Tibial artery (tissue), 4 donors: ENCODE measurements around the gene LCT.
"Not testable (repeated sequence)": the region's sequence is repeated elsewhere in the genome, so short reads cannot be mapped to it uniquely, and the experiment has no call there.

ENCODE experiments used
- DNase-seq, 2 donors: peaks; one replicate each; pipeline ENCODE4 v3.0.0-alpha.2; 2019
- H3K27ac ChIP-seq, 2 donors: fragments of 200-600 bp; sonication (generic) in 1 of 2; 1 replicate in 1 of 2; 2 replicates in 1 of 2; pipeline ENCODE4 v1.5.1; 2018 to 2019; ENCODE audit warnings: mild to moderate bottlenecking in 1 of 2
- H3K27me3 ChIP-seq, 2 donors: fragments of 200-600 bp; sonication (generic) in 1 of 2; one replicate each; pipeline versions ENCODE4 v1.5.1 to v1.6.0; 2016 to 2019
- H3K36me3 ChIP-seq, 3 donors: fragments of 200-600 bp; sonication (generic) in 2 of 3; one replicate each; pipeline ENCODE4 v1.5.1; 2016 to 2019; ENCODE audit warnings: mild to moderate bottlenecking in 2 of 3
- H3K4me1 ChIP-seq, 4 donors: fragments of 200-600 bp; sonication (generic) in 2 of 4; 1 replicate in 3 of 4; 2 replicates in 1 of 4; pipeline ENCODE4 v1.5.1; 2016 to 2019
- H3K4me3 ChIP-seq, 2 donors: fragments of 200-600 bp; sonication (generic) in 1 of 2; 1 replicate in 1 of 2; 2 replicates in 1 of 2; pipeline ENCODE4 v1.5.1; 2018 to 2019; ENCODE audit warnings: mild to moderate bottlenecking in 2 of 2
- H3K9me3 ChIP-seq, 3 donors: fragments of 200-600 bp; sonication (generic) in 1 of 3; one replicate each; pipeline ENCODE4 v1.5.1; 2016 to 2019
- intact Hi-C: fragments of 100-400 bp; cut with DNase I; formaldehyde crosslinking; loops from one replicate; pipeline ENCODE4 v1.15.0; 2023; ENCODE audit warnings: low total_unique reads
- TF ChIP-seq, protein P1 (sequence below), 2 experiments: fragments of 200-600 bp in 1 of 2; fragments of 450-650 bp in 1 of 2; IDR thresholded peaks; one replicate each; pipeline ENCODE4 v1.5.1; 2017 to 2019; ENCODE audit warnings: antibody characterized with exemption in 2 of 2, mild to moderate bottlenecking in 1 of 2, moderate library complexity in 1 of 2

LCT gene

DNA sequence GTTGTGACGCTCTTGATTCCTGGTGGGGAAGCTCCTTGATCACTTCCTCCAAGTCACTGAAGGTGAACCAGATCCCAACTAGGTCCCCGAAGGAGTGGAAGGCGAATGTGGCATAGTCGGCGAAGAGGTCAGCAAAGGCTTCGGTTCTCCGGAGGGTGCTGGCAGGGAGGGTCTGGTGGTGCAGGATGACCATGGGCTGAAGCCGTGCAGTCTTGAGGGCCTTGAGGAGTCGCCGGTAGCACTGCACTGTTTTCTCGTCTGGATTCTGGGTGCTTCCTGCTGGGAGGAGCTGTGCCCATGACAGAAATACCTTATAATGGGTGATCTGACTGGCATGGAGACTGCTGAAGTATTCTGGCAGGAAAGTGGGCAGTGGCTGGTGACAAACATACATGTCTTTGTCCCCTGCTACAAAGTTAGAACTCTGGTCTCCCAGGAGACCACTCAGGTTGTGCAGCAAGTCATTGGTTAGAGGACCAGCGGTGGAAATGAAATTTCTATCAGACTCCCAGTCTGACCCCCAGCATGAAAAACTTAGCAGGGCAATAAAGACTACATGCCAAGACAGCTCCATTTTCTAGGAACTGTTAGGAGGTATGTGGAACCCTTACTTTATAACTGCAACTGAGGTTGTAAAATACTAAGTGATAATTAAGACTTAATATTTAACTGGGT, at the start of gene LCT:
TSS of gene LCT (minus strand) at position 589 of the 675 bp plus-strand sequence. CDS start at position 574, 15 bp downstream.
- Histone ChIP-seq H3K27me3 (no peaks in the 10 kb centered on the region), H3K27ac (no peak within 1 kb of the TSS), H3K36me3 (no peaks in the 10 kb centered on the region), H3K4me3 (no peak within 1 kb of the TSS), H3K9me3 (no peaks in the 10 kb centered on the region), H3K4me1 (peaks cover 0 to 19% (median 0%) of the 10 kb centered on the region in 4 donors)
- DNase-seq: no peak
- intact Hi-C loops: no loop called here
- TF ChIP-seq, protein P1, sequence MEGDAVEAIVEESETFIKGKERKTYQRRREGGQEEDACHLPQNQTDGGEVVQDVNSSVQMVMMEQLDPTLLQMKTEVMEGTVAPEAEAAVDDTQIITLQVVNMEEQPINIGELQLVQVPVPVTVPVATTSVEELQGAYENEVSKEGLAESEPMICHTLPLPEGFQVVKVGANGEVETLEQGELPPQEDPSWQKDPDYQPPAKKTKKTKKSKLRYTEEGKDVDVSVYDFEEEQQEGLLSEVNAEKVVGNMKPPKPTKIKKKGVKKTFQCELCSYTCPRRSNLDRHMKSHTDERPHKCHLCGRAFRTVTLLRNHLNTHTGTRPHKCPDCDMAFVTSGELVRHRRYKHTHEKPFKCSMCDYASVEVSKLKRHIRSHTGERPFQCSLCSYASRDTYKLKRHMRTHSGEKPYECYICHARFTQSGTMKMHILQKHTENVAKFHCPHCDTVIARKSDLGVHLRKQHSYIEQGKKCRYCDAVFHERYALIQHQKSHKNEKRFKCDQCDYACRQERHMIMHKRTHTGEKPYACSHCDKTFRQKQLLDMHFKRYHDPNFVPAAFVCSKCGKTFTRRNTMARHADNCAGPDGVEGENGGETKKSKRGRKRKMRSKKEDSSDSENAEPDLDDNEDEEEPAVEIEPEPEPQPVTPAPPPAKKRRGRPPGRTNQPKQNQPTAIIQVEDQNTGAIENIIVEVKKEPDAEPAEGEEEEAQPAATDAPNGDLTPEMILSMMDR (IDR thresholded peaks at IDR 0.05): no peak

DNA sequence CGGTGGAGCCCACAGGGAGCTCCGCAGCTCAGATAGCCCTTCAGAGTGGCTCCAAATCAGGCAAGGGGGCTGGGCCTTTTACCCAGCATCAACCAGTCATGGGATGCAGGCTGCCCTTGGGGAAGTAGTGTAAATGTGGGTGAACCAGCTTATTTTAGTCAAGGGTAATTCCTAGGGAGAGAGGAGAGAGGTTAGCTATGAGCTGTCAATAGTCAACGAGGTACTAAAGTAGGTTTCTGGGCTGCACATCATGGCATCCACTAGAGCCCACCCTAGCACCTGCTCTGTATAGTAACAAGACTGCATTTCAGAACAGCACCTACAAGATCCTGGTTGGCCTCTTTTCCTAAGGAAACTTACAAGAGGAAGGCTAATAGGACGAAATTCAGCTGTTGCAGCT, 48.7 kb upstream of the LCT start:
- Histone ChIP-seq H3K4me1 (no peaks in the 10 kb centered on the region), H3K27ac (no peak overlapping the region), H3K36me3 (no peaks in the 10 kb centered on the region), H3K27me3 (peaks cover 0 to 10% of the 10 kb centered on the region in 2 donors), H3K9me3 (no peaks in the 10 kb centered on the region), H3K4me3 (no peak overlapping the region)
- TF ChIP-seq, protein P1 (IDR thresholded peaks at IDR 0.05): no peak
- no peak for DNase-seq
- intact Hi-C loops: no loop called here

DNA sequence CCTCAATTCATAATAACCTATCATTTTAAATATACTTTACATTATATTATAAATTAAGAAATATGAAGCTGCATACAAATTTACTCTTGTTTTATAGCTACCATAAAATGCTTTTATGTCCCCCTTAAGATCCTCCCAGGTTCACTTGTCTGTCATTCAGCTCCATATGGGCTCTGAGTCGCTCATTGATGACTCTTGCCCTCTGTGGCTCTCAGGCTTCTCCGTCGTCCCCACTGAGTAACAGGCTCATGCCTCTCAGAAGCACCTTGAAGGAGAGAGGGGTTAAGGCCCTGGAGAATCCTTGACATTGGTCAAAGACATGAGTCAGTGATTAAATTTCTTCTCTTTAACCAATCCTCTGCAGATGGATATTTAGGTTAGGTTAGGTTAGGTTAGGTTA, 45.4 kb upstream of the LCT start:
- H3K36me3 ChIP-seq: no peaks in the 10 kb centered on the region
- H3K27ac ChIP-seq: no peak overlapping the region
- DNase-seq: no peak
- H3K9me3 ChIP-seq: no peaks in the 10 kb centered on the region
- intact Hi-C loops: no loop called here
- H3K4me3 ChIP-seq: no peak overlapping the region
- H3K4me1 ChIP-seq: no peaks in the 10 kb centered on the region
- TF ChIP-seq, protein P1 (IDR thresholded peaks at IDR 0.05): no peak
- peaks cover 0 to 10% of the 10 kb centered on the region in 2 donors for H3K27me3 ChIP-seq

DNA sequence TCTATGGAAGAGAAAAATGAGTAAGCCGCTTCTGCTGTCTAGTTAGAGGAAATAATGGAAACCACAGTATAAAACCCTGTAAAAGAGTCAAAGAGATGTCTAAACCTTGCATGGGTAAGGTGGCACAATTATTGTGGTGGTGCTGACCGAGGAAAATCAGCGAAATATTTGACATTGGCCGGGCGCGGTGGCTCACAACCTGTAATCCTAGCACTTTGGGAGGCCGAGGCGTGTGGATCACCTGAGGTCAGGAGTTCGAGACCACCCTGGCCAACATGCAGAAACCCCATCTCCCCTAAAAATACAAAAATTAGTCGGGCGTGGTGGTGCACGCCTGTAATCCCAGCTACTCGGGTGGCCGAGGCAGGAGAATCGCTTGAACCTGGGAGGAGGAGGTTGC, 39.8 kb upstream of the LCT start:
- H3K27me3 ChIP-seq, H3K9me3 ChIP-seq, DNase-seq, intact Hi-C loops, H3K36me3 ChIP-seq: not testable (repeated sequence)
- H3K4me1 ChIP-seq: peaks cover 0 to 20% (median 10%) of the 10 kb centered on the region in 4 donors
- peak overlapping the region; percentile 70 to 84 for H3K4me3 ChIP-seq
- peak overlapping the region; percentile 86 to 94 for H3K27ac ChIP-seq

DNA sequence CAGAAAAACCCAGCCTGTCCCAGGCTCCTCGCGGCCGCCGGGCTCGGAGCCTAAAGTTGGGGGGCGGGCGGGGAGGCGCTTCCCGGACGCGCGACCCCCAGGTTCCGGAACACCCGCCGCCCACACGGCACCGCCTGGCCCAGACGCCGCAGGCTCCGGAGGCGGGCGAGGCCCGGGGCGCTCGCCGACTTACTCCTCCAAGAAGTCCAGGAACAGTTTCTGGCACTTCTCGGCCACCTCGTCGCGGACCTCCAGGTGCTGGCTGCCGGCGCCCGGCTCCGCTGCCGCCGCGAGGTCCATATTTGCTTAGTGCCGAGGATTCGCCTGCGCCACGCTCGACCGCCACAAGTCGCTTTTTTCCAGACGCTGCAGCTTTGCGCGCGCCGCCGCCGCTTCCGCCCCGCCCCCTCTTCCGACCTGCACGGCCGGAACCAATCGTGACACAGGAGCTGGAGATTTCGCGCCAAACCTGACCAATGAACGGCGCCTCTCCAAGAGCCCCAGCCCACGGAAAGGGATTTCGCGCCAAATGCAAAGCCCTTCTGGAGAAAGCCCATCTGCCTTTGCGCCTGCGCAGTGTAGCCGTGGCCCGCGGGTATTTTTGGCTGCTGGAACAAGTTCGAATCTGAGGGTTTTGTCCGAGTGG, 39.2 kb upstream of the LCT start, which contains the start of gene MCM6:
TSS of gene MCM6 (minus strand) at position 378 of the 646 bp plus-strand sequence. CDS start at position 300, 78 bp downstream.
- peak; percentile 97 to 99 for DNase-seq
- H3K4me1 ChIP-seq: peaks cover 0 to 20% (median 10%) of the 10 kb centered on the region in 4 donors
- intact Hi-C loops: no loop called here
- H3K4me3 ChIP-seq: peak within 1 kb of the TSS; percentile 70 to 84
- TF ChIP-seq, protein P1 (IDR thresholded peaks at IDR 0.05): peak; percentile 21 to 47
- no peaks in the 10 kb centered on the region for H3K9me3 ChIP-seq
- no peaks in the 10 kb centered on the region for H3K27me3 ChIP-seq
- peak within 1 kb of the TSS; percentile 86 to 94 for H3K27ac ChIP-seq
- peaks cover 0 to 3% (median 2%) of the 10 kb centered on the region in 3 donors for H3K36me3 ChIP-seq

DNA sequence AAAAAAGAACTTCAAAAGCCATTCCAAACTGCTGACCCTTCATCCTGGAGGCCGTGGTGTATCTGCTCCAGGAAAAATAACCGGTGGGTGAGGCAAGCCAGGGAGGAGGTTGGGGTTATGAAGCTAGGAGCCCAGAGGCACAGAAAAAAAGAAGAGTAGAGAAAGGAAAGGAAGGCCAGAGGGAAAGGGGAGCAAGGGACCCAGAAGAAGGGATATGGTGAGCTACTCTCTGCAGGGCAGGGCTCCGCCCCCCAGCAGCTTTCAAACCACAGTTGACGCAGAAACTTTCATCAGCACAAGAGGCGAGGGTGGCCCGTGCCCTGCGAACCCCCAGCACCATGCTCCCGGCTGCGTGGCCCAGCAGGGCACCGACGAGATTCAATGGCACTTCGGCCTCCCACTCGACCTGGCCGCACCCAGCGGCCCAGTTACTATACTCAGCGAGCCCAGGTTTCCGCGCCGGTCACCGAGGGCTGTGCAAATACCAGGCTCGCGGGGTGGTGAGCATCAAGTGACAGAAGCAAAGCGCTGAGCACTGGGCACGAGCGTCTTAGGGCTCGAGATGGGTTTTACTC, 38.6 kb upstream of the LCT start:
- intact Hi-C loops: no loop called here
- Histone ChIP-seq H3K27me3 (no peaks in the 10 kb centered on the region), H3K27ac (peak overlapping the region; percentile 86 to 94), H3K36me3 (peaks cover 0 to 9% (median 8%) of the 10 kb centered on the region in 3 donors), H3K4me1 (peaks cover 0 to 20% (median 10%) of the 10 kb centered on the region in 4 donors), H3K9me3 (no peaks in the 10 kb centered on the region), H3K4me3 (peak overlapping the region; percentile 70 to 84)
- TF ChIP-seq, protein P1 (IDR thresholded peaks at IDR 0.05): no peak
- DNase-seq: peak; percentile 57 to 73
